ENCODE data around the gene GLTP.

The GLTP gene

DNA sequence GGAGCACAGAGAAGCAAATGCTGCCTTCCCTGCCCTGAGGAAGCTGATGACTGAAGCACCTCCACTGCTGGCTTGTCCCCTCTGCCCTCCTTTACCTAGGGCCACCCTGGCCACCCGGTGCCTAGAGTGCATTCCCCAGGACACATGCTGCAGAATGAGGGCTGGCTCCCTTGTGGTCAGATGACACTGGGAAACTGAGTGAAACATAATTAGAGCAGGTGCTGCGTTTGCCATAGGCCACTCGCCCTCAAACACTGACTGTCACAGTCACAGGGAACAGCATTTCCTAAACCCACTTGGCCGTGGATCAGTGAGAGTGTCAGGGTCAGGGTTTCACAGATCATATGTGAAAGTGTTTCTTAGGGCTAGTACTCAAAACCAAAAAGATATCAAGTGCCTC is 35.7 kb upstream of the GLTP start:
- DNase-seq (ENCODE audit: low spot score): no peak
- TF ChIP-seq, protein P1, sequence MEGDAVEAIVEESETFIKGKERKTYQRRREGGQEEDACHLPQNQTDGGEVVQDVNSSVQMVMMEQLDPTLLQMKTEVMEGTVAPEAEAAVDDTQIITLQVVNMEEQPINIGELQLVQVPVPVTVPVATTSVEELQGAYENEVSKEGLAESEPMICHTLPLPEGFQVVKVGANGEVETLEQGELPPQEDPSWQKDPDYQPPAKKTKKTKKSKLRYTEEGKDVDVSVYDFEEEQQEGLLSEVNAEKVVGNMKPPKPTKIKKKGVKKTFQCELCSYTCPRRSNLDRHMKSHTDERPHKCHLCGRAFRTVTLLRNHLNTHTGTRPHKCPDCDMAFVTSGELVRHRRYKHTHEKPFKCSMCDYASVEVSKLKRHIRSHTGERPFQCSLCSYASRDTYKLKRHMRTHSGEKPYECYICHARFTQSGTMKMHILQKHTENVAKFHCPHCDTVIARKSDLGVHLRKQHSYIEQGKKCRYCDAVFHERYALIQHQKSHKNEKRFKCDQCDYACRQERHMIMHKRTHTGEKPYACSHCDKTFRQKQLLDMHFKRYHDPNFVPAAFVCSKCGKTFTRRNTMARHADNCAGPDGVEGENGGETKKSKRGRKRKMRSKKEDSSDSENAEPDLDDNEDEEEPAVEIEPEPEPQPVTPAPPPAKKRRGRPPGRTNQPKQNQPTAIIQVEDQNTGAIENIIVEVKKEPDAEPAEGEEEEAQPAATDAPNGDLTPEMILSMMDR (IDR thresholded peaks at IDR 0.05; ENCODE audit: extremely low read depth, insufficient read depth, missing control alignments): no peak
- in situ Hi-C loops (cut with MboI; ENCODE audit: low pct_unique_long_range_greater_than_20kb, low sequenced_read_pairs, unreplicated experiment): no loop called here

DNA sequence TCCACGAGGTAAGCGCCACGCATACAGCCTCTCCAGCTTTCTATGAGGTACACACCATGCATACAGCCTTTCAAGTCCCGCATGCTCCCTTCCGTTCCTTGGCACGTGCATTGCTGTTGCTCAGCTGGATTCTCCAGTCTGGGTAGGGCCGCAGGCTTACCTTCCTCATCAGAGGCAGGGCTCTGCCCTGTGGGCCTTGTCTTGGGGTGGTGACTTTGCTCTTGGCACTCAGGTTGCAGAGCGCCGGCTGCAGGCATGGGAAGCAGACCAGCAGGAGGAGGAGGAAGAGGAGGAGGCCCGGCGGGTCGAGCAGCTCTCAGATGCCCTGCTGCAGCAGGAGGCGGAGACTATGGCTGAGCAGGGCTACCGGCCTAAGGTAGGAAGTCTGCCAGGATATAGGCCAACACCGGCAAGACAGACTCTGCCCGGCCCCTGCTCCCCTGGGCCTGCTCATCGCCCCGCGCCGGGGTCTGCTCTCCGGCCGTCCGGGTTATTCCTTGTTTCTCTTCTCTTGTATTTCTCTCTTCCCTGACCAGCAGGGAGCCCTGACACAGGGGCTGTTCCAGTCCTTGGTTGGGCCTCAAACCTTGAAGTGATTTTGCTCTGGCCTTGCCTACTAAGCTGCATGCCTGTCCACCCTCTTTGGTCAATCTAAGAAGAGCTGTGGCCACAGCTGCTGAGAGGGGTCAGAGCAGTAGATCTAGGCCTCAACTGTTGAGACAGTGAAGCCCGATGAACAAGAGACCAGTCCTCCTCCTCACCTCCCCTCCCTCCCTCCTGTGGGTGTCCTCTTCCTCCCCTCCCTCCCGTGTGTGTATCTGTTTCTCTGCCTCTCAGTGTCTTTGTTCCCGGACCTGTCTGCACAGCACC is 35.1 kb upstream of the GLTP start:
- in situ Hi-C loops (cut with MboI; ENCODE audit: low pct_unique_long_range_greater_than_20kb, low sequenced_read_pairs, unreplicated experiment): no loop called here
- TF ChIP-seq, protein P1 (IDR thresholded peaks at IDR 0.05; ENCODE audit: extremely low read depth, insufficient read depth, missing control alignments): no peak
- no peak for DNase-seq (ENCODE audit: low spot score)

DNA sequence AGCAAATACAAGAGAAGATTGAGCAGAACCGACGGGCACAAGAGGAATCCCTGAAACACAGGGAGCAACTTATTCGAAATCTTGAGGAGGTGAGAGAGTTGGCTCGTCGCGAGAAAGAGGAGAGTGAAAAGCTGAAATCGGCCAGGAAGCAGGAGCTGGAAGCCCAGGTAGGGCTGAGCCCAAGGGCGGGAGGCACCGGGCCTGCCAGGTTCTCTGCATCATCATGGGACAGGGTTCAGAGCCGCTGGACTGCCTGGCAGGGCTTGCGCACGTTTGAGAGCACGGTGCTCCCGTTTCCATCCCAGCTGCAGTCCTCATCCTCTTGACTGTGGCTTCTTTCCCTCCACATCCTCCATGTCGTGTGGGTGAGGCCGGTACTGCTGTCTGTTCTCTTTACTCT is 34.1 kb upstream of the GLTP start:
- no peak for DNase-seq (ENCODE audit: low spot score)
- in situ Hi-C loops (cut with MboI; ENCODE audit: low pct_unique_long_range_greater_than_20kb, low sequenced_read_pairs, unreplicated experiment): no loop called here

DNA sequence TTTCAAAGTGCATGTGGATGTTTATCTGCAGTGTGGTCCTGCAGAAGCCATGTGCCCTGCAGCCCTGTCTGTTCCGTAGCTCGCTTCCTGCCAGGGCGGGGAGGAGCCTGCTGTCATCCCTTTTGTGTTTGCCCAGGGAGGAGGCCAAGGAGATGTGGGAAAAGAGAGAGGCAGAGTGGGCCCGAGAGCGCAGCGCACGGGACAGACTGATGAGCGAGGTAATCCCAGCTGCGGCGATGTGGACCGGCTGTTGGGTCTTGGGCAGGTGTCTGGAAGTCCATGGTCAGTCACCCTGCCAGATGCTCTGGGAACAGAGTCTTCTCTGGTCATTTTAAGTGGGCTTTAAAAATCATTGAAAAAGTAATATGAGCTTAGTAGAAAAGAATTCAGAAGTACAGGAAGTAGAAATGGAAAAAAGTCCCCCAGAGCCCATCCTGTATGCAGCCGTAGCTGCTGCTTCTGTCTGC is 32.5 kb upstream of the GLTP start:
- in situ Hi-C loops (cut with MboI; ENCODE audit: low pct_unique_long_range_greater_than_20kb, low sequenced_read_pairs, unreplicated experiment): no loop called here
- DNase-seq (ENCODE audit: low spot score): no peak
- TF ChIP-seq, protein P1 (IDR thresholded peaks at IDR 0.05; ENCODE audit: extremely low read depth, insufficient read depth, missing control alignments): no peak

More for the DNA sequence above, 34.1 kb upstream of the GLTP start:
- TF ChIP-seq, protein P1 (IDR thresholded peaks at IDR 0.05; ENCODE audit: extremely low read depth, insufficient read depth, missing control alignments): no peak

DNA sequence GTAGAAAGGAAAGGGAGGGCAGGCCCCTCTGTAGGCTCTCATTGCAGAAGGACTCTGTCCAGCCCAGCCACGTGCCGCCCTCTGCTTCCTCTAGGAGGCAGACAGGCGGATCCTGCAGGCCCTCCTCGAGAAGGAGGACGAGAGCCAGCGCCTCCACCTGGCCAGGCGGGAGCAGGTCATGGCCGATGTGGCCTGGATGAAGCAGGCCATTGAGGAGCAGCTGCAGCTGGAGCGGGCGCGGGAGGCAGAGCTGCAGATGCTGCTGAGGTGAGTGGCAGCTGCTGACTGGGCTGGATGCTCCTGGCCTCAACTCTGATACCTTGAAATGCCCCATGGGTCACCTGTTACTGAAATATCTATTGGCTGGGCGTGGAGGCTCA is 30.6 kb upstream of the GLTP start:
- in situ Hi-C loops (cut with MboI; ENCODE audit: low pct_unique_long_range_greater_than_20kb, low sequenced_read_pairs, unreplicated experiment): no loop called here
- TF ChIP-seq, protein P1 (IDR thresholded peaks at IDR 0.05; ENCODE audit: extremely low read depth, insufficient read depth, missing control alignments): peak; percentile 46
- DNase-seq (ENCODE audit: low spot score): no peak

DNA sequence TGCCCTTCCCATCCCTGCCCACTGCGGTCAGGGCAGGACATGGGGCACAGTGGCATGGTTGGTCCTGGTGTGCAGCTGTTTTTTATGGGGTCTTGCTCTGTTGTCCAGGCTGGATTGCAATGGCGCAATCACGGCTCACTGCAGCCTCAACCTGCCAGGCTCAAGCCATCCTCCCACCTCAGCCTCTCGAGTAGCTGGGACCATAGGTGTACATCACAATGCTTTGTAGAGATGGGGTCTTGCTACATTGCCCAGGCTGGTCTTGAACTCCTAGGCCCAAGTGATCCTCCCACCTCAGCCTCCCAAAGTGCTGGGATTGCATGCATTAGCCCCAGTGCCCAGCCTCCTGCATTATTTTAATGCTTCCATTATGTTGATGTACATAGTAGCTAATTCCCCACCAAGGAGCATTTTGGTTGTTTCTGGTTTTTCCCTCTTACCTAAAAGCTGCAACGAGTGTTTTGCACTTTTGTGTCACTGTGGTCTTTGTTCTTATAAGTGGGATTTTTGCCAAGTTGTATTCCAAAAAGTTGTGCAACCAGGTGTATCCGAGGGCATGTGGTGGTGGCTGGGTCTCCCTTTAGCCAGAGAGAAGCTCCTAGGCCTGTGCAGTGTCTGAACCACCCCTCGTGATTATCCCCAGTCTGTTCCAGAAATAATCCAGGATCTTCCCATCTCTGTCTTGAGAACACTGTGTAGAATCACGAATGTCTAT is 30.1 kb upstream of the GLTP start:
- DNase-seq (ENCODE audit: low spot score): no peak
- TF ChIP-seq, protein P1 (IDR thresholded peaks at IDR 0.05; ENCODE audit: extremely low read depth, insufficient read depth, missing control alignments): no peak
- in situ Hi-C loops (cut with MboI; ENCODE audit: low pct_unique_long_range_greater_than_20kb, low sequenced_read_pairs, unreplicated experiment): no loop called here

Measured in GM13977 (cell line).